BLaER1 (cell line): Measurements from ENCODE around the gene ZNF607.
"Not testable (repeated sequence)": the region's sequence is repeated elsewhere in the genome, so short reads cannot be mapped to it uniquely, and the experiment has no call there.

Experiments
- H3K27ac ChIP-seq: shearing (Covaris generic); formaldehyde crosslinking; 2 replicates; pipeline ENCODE4 v1.8.1; 2022
- H3K27me3 ChIP-seq: shearing (Covaris generic); formaldehyde crosslinking; 2 replicates; pipeline ENCODE4 v1.8.1; 2022
- H3K36me3 ChIP-seq: shearing (Covaris generic); formaldehyde crosslinking; 2 replicates; pipeline ENCODE4 v1.8.1; 2022
- H3K4me1 ChIP-seq: shearing (Covaris generic); formaldehyde crosslinking; 2 replicates; pipeline ENCODE4 v1.8.1; 2022
- H3K4me2 ChIP-seq: shearing (Covaris generic); formaldehyde crosslinking; 2 replicates; pipeline ENCODE4 v1.8.1; 2022
- H3K4me3 ChIP-seq: shearing (Covaris generic); formaldehyde crosslinking; 2 replicates; pipeline ENCODE4 v1.8.1; 2022
- H3K9ac ChIP-seq: shearing (Covaris generic); formaldehyde crosslinking; 2 replicates; pipeline ENCODE4 v1.8.1; 2022
- H3K9me3 ChIP-seq: shearing (Covaris generic); formaldehyde crosslinking; 2 replicates; pipeline ENCODE4 v1.8.1; 2022
- H4K20me1 ChIP-seq: shearing (Covaris generic); formaldehyde crosslinking; 2 replicates; pipeline ENCODE4 v1.8.1; 2022
- Cebpa-rat ChIP-seq: shearing (Covaris generic); IDR thresholded peaks from 2 replicates; pipeline ENCODE4 v1.8.1; 2022

ZNF607 gene

GRCh38 chr19:37698216-37698615 lies 21.3 kb downstream of the ZNF607 start:
- Histone ChIP-seq H3K27me3 (no peaks in the 10 kb centered on the region), H3K4me1 (no peaks in the 10 kb centered on the region), H3K4me3 (no peak overlapping the region), H3K9ac (no peak overlapping the region), H3K27ac (no peak overlapping the region), H3K4me2 (no peak overlapping the region), H3K9me3 (peaks cover 53% of the 10 kb centered on the region), H3K36me3 (peaks cover 60% of the 10 kb centered on the region), H4K20me1 (no peaks in the 10 kb centered on the region)
- TF ChIP-seq Cebpa-rat: no peak

GRCh38 chr19:37695144-37695899 lies 24.2 kb downstream of the ZNF607 start:
- Histone ChIP-seq H3K4me1 (peaks cover 16% of the 10 kb centered on the region), H3K4me3 (no peak overlapping the region), H3K4me2 (no peak overlapping the region), H4K20me1 (no peaks in the 10 kb centered on the region), H3K9me3 (peaks cover 35% of the 10 kb centered on the region), H3K27me3 (no peaks in the 10 kb centered on the region), H3K27ac (no peak overlapping the region), H3K9ac (no peak overlapping the region), H3K36me3 (peaks cover 41% of the 10 kb centered on the region)
- TF ChIP-seq Cebpa-rat: no peak

GRCh38 chr19:37692956-37693620 lies 26.5 kb downstream of the ZNF607 start:
- Histone ChIP-seq H3K27me3 (no peaks in the 10 kb centered on the region), H3K4me3 (0 out of 2 replicates have a peak overlapping the region, but pooled peaks have one; percentile 76), H3K4me1 (peaks cover 16% of the 10 kb centered on the region), H3K9ac (no peak overlapping the region; the same call in 1 of the 2 replicates), H3K27ac (no peak overlapping the region), H3K4me2 (peak overlapping the region; percentile 80), H3K9me3 (peaks cover 27% of the 10 kb centered on the region), H3K36me3 (peaks cover 24% of the 10 kb centered on the region), H4K20me1 (no peaks in the 10 kb centered on the region)
- TF ChIP-seq Cebpa-rat: no peak

- no peak for TF ChIP-seq Cebpa-rat
- peak overlapping the region; percentile 80 for H3K4me2 ChIP-seq
- no peaks in the 10 kb centered on the region for H4K20me1 ChIP-seq
- peak overlapping the region; percentile 88 for H3K9ac ChIP-seq
- peak overlapping the region; percentile 76 for H3K4me3 ChIP-seq
- H3K36me3 ChIP-seq: peaks cover 13% of the 10 kb centered on the region
- peaks cover 16% of the 10 kb centered on the region for H3K4me1 ChIP-seq
- peak overlapping the region; percentile 84 for H3K27ac ChIP-seq
- H3K9me3 ChIP-seq: peaks cover 33% of the 10 kb centered on the region
- H3K27me3 ChIP-seq: no peaks in the 10 kb centered on the region
These were observed 27.6 kb downstream of the ZNF607 start for GRCh38 chr19:37691881-37692504.

- no peak overlapping the region for H3K4me3 ChIP-seq
- peaks cover 38% of the 10 kb centered on the region for H3K36me3 ChIP-seq
- no peak overlapping the region for H3K9ac ChIP-seq
- peaks cover 93% of the 10 kb centered on the region for H3K9me3 ChIP-seq
- TF ChIP-seq Cebpa-rat: no peak
- no peaks in the 10 kb centered on the region for H3K27me3 ChIP-seq
- H3K4me2 ChIP-seq: no peak overlapping the region
- H3K27ac ChIP-seq: no peak overlapping the region
- no peaks in the 10 kb centered on the region for H3K4me1 ChIP-seq
- H4K20me1 ChIP-seq: no peaks in the 10 kb centered on the region
These were observed 36.0 kb downstream of the ZNF607 start for GRCh38 chr19:37683520-37683919.

- Histone ChIP-seq H3K4me3 (no peak overlapping the region), H3K36me3 (peaks cover 6% of the 10 kb centered on the region; the same call in 1 of the 2 replicates), H3K27me3 (no peaks in the 10 kb centered on the region), H3K9me3 (peaks cover 99% of the 10 kb centered on the region), H3K4me1 (no peaks in the 10 kb centered on the region), H3K9ac (no peak overlapping the region), H3K27ac (no peak overlapping the region), H3K4me2 (no peak overlapping the region), H4K20me1 (no peaks in the 10 kb centered on the region)
- TF ChIP-seq Cebpa-rat: no peak
These were observed 50.1 kb downstream of the ZNF607 start for GRCh38 chr19:37669450-37669914.

GRCh38 chr19:37657157-37657556 lies 62.4 kb downstream of the ZNF607 start:
- Histone ChIP-seq H4K20me1 (peaks cover 15% of the 10 kb centered on the region; the same call in 1 of the 2 replicates), H3K4me1 (peaks cover 25% of the 10 kb centered on the region), H3K9me3 (peaks cover 38% of the 10 kb centered on the region), H3K36me3 (peaks cover 25% of the 10 kb centered on the region), H3K4me2 (peak overlapping the region; percentile 82; the same call in 1 of the 2 replicates)
- not testable (repeated sequence) for H3K9ac ChIP-seq, H3K27ac ChIP-seq, H3K27me3 ChIP-seq, H3K4me3 ChIP-seq

- Histone ChIP-seq H3K9ac (peak overlapping the region; percentile 92), H3K4me1 (peaks cover 25% of the 10 kb centered on the region), H4K20me1 (peaks cover 15% of the 10 kb centered on the region; the same call in 1 of the 2 replicates), H3K9me3 (peaks cover 38% of the 10 kb centered on the region), H3K27me3 (no peaks in the 10 kb centered on the region), H3K27ac (peak overlapping the region; percentile 92), H3K36me3 (peaks cover 25% of the 10 kb centered on the region), H3K4me3 (peak overlapping the region; percentile 80), H3K4me2 (peak overlapping the region; percentile 82)
- no peak for TF ChIP-seq Cebpa-rat
These were observed 63.7 kb downstream of the ZNF607 start for GRCh38 chr19:37655689-37656371.

- Histone ChIP-seq H3K27me3 (no peaks in the 10 kb centered on the region), H3K27ac (peak within 1 kb of the TSS; percentile 92), H3K9ac (peak within 1 kb of the TSS; percentile 92), H4K20me1 (peaks cover 15% of the 10 kb centered on the region; the same call in 1 of the 2 replicates), H3K36me3 (peaks cover 25% of the 10 kb centered on the region), H3K4me2 (peak within 1 kb of the TSS; percentile 82), H3K4me3 (peak within 1 kb of the TSS; percentile 80), H3K9me3 (peaks cover 38% of the 10 kb centered on the region), H3K4me1 (peaks cover 25% of the 10 kb centered on the region)
- no peak for TF ChIP-seq Cebpa-rat
These were observed 64.3 kb downstream of the ZNF607 start, which contains the start of gene ZFP30 for GRCh38 chr19:37655301-37655688. Gene ZFP30 (minus strand): TSS chr19:37655465. CDS start chr19:37647822, 7,643 bp downstream.
